K562 (cell line): ENCODE data around the gene C11orf86.

ENCODE experiments used
- FOSL1 ChIP-seq: fragments of 200-800 bp; sonication (Bioruptor generic); conservative IDR thresholded peaks from 2 replicates; pipeline ENCODE4 v1.6.1; 2016; ENCODE audit warnings: missing genetic modification characterization, missing compliant biosample characterization
- JUND ChIP-seq, 2 experiments: IDR thresholded peaks; 2 replicates in 1 of 2; 3 replicates in 1 of 2; pipeline ENCODE4 v1.6.1; 2011; ENCODE audit warnings: borderline replicate concordance in 2 of 2, low read depth in 2 of 2, low read length in 2 of 2, improper control_type of control experiment in 1 of 2, missing biosample characterization in 1 of 2, missing genetic modification characterization in 1 of 2, missing genetic modification reagents in 1 of 2
- PATZ1 ChIP-seq: fragments of 250-450 bp; sonication (Bioruptor Pico); IDR thresholded peaks from 2 replicates; pipeline ENCODE4 v1.5.0; 2020; ENCODE audit warnings: mild to moderate bottlenecking, borderline replicate concordance
- POLR2B ChIP-seq: fragments of 450-650 bp; IDR thresholded peaks from 2 replicates; pipeline ENCODE4 v1.6.1; 2018; ENCODE audit warnings: low read depth; ENCODE audit not compliant: partially characterized antibody

DNA sequence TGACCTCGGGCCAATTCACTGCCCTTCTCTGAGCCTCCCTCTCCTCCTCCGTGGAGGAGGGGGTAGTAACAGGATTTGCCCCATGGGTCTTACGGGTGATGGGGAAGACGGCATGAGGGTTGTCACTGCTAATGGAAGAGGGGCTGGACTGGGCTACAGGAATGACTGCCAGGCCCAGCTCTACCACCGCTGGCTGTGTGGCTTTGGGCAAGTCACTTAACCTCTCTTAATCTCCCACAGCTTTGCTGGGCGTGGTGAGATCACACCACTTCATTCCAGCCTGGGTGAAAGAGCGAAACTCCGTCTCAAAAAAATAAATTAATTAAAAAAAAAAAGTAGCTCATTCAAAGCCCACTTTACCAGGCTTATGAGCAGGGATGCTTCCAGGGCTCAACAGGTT, 50.6 kb downstream of the C11orf86 start:
- TF ChIP-seq PATZ1 (CRISPR knock-in tag), result no peak
- TF ChIP-seq POLR2B, result no peak
- TF ChIP-seq JUND (IDR thresholded peaks at IDR 0.05; ENCODE audit: borderline replicate concordance, low read depth, low read length), result no peak
- TF ChIP-seq JUND (tag; IDR thresholded peaks at IDR 0.05; ENCODE audit: borderline replicate concordance, low read depth, low read length), result no peak
- no peak for TF ChIP-seq FOSL1
